GM13977 (cell line): ENCODE data around the gene GLT1D1.

Source experiments
- DNase-seq: peaks from one replicate; pipeline ENCODE4 v3.0.0; 2012; ENCODE audit warnings: low spot score
- CTCF ChIP-seq: IDR thresholded peaks from 2 replicates; pipeline ENCODE4 v1.5.1; 2012; ENCODE audit warnings: mild to moderate bottlenecking, control low read depth; ENCODE audit not compliant: insufficient read depth; ENCODE audit errors: extremely low read depth, missing control alignments
- in situ Hi-C: fragments of 300-500 bp; cut with MboI; formaldehyde crosslinking; loops from one replicate; pipeline ENCODE4 v1.12.0; 2022; ENCODE audit warnings: low sequenced_read_pairs, low pct_unique_long_range_greater_than_20kb, mixed read lengths, inconsistent platforms; ENCODE audit not compliant: unreplicated experiment

GLT1D1 gene

DNA sequence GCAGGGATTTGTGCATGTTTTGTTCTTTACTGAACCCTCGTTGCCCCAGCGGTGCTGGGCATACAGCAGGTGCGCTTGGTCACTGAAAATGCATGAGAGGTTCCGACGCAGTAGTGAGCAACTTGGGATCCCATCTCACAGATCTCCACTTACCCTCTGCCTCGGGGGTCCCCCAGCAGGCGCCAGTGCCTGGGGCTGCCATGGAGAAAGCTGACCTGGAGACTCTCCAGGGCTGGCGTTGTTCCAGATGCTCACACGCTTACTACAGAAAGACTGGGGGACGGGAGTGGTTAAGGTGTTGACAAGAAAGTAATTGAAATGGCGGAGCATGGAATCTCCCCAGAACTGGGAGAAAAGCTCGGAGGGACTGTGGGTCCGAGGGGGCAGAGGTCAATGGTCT lies 14.2 kb downstream of the GLT1D1 start:
- no peak for DNase-seq
- in situ Hi-C loops: no loop called here
- TF ChIP-seq CTCF: no peak

DNA sequence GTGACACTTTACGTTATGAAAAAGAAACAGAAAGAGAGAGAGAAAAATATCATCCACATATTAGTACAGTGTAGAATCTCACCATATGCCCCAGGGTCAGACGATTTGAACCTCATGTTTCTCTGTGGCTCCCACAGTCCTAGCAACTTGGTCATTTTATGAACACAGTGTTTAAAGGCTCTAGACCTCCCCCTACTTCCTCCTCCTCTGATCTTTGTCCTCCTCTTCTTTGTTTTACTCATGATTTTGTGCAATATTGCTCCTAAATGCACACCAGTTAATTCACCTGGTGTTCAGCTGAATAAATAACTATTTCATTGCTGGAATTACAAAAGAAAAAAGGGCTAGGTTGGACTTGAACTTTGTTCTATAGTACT lies 18.2 kb downstream of the GLT1D1 start:
- no peak for TF ChIP-seq CTCF
- in situ Hi-C loops: no loop called here
- DNase-seq: peak; percentile 47

- TF ChIP-seq CTCF: no peak
- DNase-seq: no peak
- in situ Hi-C loops: no loop called here
Observed at GRCh38 chr12:128872303-128872702, 19.0 kb downstream of the GLT1D1 start.

- no peak for TF ChIP-seq CTCF
- DNase-seq: no peak
- in situ Hi-C loops: no loop called here
Observed at GRCh38 chr12:128876559-128876958, 23.3 kb downstream of the GLT1D1 start.

- TF ChIP-seq CTCF: no peak
- DNase-seq: no peak
- in situ Hi-C loops: no loop called here
Observed at GRCh38 chr12:128879898-128880764, 26.9 kb downstream of the GLT1D1 start.

GRCh38 chr12:128891856-128892255 lies 38.6 kb downstream of the GLT1D1 start:
- no peak for TF ChIP-seq CTCF
- in situ Hi-C loops: no loop called here

More at GRCh38 chr12:128891856-128892255, 38.6 kb downstream of the GLT1D1 start:
- no peak for DNase-seq
